Measurements from ENCODE around the gene UNC5B.

DNA sequence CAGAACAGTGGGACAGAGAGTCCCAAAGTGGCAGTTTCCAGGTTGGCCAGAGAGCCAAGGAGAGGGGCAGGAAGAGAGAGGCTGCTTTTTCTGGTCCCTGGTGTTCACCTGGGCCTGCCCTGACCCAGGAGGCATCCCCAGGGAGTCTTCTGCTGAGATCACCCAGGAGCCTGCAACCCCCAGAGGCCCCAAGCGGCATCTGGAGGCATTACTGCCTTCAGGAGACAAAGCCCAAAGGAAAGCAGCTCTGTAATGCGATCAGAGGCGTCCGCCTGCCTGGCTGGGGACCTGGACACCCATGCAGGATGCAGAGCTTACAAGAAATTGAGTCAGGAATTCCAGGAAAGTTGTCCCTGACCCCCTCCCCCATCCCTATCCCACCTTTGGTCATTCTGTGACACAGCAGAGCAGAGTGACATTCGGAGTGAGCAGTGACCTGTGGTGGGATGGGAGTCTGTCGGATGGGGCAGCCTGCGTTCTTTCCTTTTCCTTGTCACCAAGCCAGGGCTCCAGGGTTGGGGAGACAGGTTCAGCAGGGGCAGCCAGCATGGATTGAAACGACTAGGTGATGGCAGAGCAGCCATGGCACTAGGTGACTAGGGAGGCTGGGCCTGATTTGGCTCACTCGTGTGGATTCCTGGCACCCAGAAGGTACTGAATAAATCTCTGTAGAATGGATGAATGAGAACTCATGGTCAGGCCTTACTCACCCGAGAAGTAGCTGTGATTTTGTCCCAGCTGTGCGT lies 10.4 kb downstream of the UNC5B start:
- TF ChIP-seq, protein P1, sequence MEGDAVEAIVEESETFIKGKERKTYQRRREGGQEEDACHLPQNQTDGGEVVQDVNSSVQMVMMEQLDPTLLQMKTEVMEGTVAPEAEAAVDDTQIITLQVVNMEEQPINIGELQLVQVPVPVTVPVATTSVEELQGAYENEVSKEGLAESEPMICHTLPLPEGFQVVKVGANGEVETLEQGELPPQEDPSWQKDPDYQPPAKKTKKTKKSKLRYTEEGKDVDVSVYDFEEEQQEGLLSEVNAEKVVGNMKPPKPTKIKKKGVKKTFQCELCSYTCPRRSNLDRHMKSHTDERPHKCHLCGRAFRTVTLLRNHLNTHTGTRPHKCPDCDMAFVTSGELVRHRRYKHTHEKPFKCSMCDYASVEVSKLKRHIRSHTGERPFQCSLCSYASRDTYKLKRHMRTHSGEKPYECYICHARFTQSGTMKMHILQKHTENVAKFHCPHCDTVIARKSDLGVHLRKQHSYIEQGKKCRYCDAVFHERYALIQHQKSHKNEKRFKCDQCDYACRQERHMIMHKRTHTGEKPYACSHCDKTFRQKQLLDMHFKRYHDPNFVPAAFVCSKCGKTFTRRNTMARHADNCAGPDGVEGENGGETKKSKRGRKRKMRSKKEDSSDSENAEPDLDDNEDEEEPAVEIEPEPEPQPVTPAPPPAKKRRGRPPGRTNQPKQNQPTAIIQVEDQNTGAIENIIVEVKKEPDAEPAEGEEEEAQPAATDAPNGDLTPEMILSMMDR (IDR thresholded peaks at IDR 0.05) = no peak
- TF ChIP-seq POLR2A (IDR thresholded peaks at IDR 0.05) = no peak

Measured in tibial nerve (tissue), 3 donors.